Measurements from ENCODE around the gene MOGAT1.

- TF ChIP-seq POLR2A (IDR thresholded peaks at IDR 0.05) (no peak), CTCF (IDR thresholded peaks at IDR 0.05) (no peak)
These were observed at the start of gene MOGAT1 for GRCh38 chr2:222671259-222672067.
